Stimulated activated CD4-positive, alpha-beta T cell treated with anti-CD3 and anti-CD28 coated beads, TNF-alpha, amount 100 ng/mL, for 48 hours (primary cell): ENCODE results near the gene DLG4.

Experiments used
- DNase-seq, 3 donors: peaks; one replicate each; pipeline ENCODE4 v3.0.0-alpha.2; 2020; ENCODE audit warnings: low read depth in 3 of 3

The DLG4 gene

DNA sequence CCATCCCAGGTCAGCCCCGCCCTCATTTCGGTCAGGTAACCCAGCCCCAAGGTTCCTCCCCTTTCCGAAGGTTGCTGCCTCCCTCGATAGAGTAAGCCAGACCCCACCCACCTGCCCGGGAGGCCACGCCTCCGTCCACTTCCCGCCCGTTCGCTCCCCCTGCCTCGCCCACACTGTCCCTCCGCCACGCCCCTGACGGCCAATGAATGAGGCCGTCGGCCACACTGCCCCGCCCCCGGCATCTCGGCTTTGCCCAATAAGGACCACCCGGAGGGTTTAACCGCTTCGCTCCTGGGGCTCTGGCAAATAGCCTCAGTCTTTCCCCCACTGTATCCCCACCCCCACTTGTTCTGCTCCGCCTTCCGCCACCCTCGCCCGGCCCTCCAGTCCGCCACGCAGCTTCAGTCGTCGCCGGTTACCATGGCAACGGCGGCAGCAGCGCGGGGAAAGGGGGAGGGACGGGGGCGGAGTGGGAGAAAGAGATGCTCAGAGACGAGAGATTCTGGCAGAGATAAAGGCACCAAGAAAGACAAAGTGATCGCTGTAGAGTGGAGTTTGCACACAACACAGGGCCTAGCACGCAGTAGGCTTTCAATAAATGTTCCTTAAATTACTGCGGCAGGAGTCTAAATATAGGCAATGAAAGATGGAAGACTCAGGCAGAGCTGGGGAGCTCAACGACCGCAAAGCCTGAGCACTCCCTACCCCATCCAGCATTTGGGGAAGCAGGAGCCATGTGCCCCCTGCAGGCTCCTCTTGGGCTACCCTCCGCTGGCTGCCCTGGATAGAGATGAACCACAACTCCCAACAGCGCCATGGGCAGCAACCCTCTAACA is 5.1 kb downstream of the DLG4 start:
- peak; percentile 99 to 100 (median 100) for DNase-seq

DNA sequence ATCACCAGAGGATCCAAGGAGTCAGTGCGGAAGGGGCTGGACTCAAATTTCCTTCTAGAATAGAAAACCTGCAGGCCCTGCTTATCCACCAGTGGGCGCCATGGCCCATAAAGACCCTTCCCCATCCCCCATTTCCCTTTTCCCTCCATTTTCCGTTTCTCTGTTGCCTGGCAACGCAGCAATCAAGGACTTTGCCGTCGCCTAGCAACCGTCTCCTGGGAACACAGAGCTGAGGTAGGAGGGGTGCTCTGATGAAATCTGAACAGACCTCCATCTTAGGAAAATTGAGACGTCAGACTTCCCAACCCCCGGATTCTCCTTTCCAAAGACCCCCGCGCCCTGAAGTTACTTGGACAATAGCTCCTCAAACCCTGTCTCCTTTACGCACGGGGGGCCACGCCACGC is 5.7 kb downstream of the DLG4 start:
- DNase-seq: no peak

DNA sequence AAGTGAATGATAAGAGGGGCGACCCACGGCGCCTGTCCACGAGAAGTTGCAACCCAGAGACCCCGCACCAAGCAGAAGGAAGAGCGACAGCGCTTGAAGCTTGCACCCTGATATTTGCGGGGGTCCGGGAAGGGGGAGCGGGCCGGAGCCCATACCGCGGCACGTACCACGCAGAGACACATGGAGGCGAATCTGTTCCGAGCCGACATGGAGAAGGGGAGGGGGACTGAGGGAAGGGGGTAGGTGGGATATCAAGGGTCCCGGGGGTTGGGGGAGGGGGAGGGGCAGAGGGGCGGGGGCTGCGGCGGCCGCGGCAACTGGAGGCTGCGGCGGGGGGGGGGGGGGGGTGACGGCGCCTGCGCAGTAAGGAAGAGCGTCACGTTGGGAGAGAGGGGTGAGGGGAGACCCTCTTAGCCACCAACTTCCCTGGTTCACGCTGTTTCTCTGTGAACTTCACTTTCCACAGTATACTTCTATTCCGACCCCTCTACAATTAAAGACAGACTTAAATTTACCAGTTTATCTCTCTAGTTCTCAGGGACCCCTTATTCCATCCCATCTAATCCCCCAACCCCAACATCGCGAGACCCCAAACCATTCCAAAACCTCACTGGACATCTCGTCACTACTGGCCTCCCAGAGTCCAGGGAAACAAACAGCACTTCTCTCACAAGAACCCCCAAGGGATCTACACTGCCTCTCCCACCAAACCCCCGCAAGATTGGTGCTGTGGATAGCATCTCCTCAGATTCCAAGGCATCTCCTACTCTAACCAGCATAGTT is 8.0 kb downstream of the DLG4 start:
- DNase-seq: no peak

DNA sequence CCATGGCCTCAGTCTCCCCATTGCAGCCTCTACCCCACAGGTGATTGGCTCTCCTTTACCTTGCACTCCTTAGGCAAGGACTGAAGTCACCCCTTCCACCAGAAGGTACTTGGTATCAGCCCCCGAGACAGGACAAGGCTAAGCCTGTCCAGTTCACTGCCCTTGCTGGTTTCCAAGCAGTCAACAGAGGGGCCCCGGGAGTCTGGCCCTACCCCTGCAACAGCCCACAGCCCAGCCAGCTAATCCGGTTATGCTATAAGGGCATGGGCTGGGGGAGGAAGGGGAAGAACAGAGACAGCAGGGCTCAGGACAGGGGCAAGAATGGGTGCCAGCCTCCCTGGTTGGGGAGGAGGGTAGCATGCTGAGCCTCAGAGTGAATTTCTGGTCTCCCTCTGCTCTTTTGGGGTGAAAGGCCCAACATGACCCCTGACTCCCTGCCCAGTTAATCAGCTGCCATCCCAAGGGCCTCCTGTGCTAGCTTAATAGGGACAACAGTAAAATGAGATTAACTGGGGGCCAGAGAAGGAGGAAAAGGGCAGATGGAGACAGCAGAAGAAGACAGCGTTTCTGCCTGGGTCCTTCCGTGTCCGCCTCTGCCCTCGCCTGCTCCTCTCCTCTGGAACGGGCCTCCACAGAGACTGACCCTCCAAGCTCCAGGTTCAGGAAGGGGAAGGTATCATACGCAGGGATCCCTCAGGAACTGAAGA is 10.7 kb downstream of the DLG4 start:
- no peak for DNase-seq

DNA sequence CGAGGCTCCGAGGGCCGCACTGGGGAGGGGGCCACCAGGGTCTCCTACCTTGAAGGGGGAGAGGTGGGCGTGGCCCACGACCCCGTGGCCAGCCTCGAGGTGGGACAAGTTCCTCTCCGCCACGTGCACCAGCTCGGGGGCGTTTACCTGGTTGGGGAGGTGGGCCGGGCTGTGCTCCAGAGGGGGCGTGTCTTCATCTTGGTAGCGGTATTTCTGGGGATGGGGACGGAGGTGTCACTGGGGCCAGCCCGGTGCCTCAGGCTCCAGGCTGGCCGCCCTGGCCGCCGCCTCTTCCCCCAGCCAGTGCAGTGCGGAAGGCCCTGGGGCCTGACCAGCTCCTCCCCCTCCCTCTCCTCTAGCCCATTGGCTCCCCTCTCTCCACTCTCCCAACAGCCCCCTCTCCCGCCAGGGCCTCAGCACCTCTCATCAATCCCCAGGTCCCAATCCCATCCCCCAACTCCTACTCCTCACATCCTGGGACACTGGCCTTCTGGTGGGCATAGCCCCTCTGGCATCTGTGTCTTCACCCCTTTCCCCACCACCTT is 11.5 kb downstream of the DLG4 start:
- DNase-seq: no peak

DNA sequence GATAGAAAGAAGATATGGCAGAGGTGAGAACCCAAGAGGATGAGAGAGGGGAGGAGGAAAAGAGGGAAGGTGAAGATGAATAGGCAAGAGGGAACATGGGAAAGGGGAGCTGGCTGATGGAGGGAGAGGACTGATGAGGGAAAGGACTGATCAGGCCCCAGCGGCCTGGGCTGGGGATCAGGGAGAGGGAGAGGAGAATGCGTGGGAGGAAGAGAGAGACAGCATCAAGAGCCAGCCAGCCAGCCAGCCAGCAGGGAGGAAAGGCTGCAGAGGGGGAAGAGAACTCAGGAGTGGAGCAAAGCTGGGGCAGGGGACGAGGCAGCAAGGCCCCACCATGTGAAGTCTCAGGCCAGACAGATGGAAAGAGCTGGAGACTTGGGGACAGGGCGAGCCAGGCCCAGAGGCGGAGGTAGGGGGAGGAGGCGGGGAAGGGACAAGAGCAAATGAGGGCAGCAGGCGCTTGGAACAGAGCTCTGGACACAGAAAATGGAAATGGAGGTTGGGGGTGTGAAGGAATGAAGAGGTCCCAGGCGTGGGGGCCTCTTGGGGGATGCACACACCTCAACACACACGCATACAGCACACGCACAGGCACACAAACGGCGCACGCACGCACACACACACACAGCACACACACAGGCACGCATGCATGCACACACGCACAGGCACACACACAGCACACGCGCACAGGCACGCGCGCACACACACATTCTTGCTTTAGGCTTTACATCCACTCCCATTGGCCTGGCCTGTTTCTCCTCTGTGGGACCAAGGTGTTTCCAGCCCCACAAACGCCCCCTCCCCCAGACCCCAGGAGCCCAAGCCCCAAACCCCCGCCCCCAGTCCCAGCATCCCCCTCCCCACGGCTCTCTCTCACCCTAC is 12.3 kb downstream of the DLG4 start:
- DNase-seq: no peak

DNA sequence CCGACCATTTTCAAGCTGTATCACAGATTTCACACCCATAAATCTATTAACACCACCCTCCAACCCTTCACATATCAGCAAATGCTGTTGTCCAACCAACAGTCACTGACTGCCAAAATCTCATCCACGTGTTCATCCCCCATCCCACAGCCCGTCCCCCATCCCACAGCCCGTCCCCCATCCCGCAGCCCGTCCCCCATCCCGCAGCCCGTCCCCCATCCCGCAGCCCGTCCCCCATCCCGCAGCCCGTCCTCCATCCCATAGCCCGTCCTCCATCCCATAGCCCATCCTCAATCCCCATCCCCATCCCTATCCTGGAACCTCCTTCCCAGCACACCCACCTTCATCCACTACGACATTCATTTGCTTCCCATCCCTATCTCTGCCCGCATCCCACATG is 14.1 kb downstream of the DLG4 start:
- no peak for DNase-seq

DNA sequence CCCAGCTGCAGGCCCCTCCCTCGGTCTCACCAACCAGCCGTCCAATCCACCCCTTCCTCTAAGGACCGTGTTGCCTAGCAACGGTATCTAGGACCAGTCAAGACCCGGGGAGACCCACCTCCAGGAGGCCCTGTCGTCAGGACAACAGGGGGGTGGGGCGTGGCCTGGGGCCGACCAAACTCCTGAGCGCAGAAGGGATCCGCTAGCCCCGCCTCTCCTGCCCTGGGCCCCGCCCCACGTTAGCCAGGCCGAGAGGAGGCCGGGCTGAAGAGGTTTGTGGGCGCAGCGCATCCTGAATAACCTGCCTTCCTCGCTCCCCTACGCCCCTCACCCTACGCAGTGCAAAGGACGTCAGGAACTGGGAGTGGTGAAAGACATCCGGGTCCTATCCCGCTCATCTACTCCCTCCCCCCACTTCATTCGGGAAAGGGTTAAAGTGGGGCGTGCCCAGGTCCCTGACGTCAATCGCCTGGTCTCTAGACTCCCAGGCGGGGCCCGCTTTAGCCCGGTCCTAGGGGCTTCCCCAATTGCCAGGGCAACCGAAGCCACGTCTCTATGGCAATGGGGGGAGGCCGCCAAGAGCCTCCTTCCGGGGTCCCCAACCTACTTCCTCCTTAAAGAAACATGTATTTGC is 14.7 kb downstream of the DLG4 start:
- peak; percentile 72 to 88 (median 82) for DNase-seq

DNA sequence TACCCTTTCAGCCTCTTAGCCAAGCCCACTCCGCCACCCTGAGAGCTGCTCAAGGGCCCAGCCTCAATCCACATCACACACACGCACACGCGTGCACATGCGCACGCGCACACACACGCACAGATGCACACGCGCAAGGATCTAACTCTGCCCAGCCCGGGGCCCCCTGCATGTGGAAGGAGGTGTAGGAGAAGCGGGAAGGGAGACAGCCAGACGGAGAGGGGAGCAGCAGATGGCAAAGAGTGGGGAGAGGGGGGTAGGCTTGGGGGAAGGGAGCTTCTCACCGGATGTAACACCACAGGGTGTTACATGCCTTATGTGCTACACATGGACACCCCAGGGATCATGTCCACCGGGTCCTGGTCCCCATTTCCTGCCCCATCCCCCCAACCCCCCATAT is 15.3 kb downstream of the DLG4 start:
- no peak for DNase-seq

DNA sequence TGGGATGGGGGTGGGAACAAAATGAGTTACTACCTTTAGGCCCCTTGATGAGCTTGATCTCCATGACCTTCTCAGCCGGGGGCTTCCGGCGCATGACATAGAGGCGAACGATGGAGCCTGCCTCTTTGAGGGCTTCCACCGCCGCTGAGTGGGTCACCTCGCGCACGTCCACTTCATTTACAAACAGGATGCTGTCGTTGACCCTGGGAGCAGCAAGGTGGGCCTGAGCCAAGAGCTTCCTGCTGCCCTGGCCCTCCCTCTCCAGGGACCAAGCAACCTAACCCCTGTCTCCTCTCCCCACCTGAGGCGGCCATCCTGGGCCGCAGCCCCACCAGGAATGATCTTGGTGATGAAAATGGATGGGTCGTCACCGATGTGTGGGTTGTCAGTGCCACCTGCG is 16.2 kb downstream of the DLG4 start:
- no peak for DNase-seq

DNA sequence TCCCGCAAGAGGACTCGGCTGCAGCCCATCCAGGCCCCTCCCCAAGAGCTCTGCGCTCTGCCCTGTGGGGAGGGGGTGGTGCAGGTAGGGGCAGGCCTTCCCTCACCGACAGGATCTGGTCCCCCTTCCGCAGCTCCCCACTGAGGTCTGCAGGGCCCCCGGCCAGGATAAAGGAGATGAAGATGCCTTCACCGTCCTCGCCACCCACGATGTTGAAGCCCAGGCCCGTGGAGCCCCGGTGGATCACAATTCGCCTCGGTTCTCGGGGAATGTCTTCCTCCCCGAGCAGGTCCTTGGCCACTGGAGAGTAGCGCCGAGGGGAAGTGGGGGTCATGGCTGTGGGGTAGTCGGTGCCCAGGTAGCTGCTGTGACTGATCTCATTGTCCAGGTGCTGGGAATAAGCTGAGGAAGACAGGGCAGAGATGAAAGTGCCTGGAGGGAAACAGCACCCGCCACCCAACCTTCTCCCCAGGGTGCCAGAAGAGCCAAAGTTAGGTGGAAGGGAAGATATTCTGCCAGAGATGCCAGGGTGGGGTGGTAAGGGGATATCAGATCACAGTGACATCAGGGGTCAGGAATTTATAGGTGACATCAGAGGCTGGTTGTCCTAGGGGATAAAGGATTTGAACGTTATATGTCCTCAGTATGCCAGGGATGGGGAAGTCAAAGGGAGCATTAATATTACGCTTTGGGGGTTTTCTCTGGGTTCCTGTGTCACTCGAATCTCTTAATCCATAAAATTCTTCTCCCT is 22.8 kb downstream of the DLG4 start:
- no peak for DNase-seq

DNA sequence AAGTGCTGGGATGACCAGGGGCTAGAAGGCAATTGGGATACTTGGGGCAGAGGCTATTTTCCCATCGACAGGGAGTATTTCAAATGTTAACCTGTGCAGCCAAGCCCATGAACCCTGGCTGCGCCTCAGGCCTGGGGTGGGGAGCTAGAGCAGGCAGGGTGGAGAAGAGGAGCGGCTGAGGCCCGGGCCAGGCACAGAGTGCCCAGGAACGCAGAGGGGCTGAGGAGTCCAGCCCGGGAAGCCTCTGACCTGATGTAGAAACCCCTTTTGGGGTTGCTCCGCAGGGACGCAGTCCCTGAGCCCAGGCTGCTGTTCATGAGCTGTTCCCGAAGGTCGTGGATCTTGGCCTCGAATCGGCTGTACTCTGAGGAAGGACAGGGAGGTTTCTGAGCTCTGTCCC is 23.7 kb downstream of the DLG4 start:
- no peak for DNase-seq

DNA sequence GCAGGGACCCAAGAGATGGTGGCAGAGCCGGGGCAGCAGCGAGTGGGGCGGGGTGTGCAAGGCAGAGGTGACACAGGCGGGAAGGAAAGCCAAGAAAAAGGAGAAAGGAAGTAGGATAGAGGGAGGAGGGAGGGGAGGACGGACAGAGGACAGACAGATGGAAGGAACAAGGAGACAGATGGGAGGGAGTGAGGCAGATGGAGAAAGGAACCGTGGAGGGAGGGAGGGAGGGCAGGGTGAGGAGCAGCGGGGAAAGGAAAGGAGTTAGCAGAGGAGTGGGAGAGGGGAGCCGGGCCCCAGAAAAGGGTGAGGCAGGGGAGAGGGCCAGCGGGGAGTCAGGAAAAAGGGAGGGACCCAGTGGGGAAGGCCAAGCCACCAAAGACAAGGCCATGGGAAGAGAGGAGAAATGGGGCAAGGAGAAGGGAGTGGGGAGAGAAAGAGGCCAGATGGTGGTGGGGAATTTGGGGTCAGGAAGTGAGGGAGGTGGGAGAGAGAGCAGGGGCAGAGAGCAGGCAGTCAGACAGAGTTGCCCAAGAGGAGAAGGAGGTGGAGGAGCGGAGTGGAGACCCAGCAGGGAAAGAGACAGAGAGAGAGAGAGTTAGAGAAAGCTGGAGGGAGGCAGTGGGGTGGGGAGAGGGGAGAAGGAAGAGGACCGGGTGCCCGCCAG is 27.2 kb downstream of the DLG4 start:
- DNase-seq: no peak

DNA sequence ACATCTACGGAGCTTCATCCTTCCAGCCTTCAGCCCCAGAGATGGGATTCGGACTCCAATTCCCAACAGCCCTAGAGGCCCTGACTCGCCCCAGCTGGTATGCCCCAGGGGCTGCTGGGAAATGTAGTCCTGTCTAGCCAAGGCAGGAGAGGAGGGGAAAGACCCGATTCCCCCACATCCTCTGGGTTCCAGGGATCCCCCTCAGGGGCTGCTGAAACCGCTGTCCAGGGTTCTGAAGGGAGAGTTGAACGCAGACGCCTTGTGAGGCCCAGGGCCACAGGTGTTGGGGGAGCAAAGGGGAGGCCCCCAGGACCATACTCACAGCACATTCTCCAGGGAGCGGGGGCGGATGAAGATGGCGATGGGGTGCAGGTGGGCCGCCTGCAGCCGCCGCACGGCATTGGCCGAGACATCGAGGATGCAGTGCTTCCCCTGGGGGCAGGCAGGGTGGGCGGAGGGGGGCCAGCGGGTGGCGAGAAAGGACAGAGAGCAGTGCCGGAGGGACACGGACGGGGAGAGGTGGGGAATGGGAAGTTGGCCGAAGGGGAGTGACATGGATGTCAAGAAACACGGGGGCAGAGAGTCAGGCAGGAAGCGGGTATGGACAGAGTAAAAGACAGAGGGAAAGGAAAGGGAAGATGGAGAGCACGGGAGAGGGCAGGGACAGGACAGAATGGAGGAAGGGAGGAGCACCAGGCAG is 27.9 kb downstream of the DLG4 start:
- no peak for DNase-seq

DNA sequence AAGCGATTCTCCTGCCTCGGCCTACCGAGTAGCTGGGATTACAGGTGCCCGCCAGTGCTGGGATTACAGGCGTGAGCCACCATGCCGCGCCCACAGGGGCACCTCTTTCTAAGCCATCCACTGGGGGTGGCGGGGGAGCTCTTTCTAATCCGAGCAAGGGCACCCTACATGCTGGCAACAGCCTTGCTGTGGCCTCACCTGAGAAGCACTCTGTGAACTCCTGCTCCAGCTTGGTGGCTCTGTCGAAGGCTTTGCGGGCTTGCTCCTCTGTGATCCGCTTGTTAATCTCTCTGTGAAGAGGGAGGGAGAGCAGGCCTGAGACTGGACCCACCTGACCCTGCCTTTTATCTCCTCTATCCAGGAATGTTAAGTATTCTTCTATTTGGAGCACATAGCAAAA is 28.6 kb downstream of the DLG4 start:
- DNase-seq: no peak

DNA sequence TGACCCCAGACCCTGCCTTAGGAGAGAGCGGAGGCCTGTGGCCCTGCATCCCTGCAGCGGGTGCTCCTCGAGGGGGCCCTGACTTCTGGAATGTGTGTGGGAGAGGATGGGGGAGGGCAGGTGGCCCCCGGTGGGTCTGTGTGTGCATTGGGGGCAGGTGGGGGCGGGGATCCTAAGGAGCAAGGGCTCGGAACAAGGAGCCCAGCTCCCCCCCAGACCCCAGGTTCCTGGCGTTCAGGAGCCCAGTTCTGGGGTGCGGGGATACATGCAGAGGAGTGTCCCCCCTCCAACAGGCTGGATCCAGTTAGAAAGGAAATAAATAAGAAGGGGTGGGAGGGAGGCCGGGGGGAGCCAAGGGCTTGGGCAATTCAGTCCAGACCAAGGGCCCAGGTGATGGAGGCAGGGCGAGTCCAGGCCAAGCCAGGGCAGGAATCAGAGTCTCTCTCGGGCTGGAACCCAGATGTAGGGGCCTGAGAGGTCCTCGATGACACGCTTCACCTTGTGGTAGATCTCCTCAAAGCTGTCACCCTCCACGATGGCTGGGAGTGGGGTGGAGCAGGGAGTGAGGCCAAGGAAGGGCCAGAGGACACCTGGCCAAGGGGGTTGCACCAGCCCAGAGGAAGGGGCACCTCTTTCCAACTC is 29.2 kb downstream of the DLG4 start:
- DNase-seq: no peak

DNA sequence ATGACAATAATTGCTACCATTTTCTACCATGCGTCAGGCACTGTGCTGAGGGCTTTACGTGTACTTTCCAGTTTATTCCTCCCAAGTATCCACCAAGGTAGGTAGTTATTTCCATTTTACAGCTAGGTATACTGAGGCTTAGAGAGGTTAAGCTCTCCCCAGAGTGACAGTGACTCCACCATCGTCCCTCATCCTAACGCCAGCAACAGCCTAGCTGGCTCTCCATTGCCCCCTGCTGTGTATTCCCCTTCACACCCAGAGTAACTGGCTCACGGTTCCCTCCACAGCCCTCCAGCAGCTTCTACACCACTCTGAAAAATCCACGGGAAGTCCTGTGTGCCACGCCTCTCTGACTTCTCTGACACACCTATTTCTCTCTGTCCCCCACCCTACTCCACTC is 33.4 kb downstream of the DLG4 start:
- DNase-seq: no peak

DNA sequence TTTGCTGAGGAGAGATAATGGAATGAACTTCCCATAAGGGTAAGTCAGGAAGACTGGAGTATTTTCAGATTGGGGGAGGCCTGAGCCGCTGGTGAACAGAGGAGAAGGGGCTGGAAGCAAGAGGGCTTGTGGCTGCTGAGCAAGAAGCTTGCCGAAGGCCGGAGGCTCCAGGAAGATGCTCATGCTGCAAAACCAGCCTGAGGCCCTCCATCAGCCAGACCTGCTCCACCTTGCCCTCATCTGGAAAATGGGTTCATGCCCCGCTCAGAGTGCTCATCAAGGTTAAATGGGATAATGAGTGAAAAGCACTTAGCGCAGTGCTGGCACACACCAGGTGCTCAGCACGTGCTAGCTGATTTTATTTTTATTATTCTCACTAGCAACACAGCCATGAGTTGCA is 35.0 kb downstream of the DLG4 start:
- DNase-seq: no peak
